ENCODE data around the gene TRMT13.
A peak's percentile ranks its signal among the peaks of the same experiment; 100 is the strongest.

Gene TRMT13

GRCh38 chr1:100132566-100133477 is at the start of gene TRMT13, which contains the start of gene SASS6:
TSS of gene TRMT13 (plus strand) at chr1:100133163. CDS start at chr1:100133169, 6 bp downstream.
TSS of gene SASS6 (minus strand) at chr1:100132930. CDS start at chr1:100132814, 116 bp downstream.
- peak within 1 kb of the TSS; percentile 84 for H3K4me3 ChIP-seq (ENCODE audit: low read depth, low read length)
- in situ Hi-C loops (cut with HindIII; ENCODE audit: low sequenced_read_pairs), result no loop called here
- no peak for TF ChIP-seq CTCF (IDR thresholded peaks at IDR 0.05; ENCODE audit: low read depth, low read length)
- peak; percentile 99 for DNase-seq (ENCODE audit: low read depth, low spot score)

- TF ChIP-seq CTCF (IDR thresholded peaks at IDR 0.05; ENCODE audit: low read depth, low read length), result no peak
- DNase-seq (ENCODE audit: low read depth, low spot score), result no peak
- in situ Hi-C loops (cut with HindIII; ENCODE audit: low sequenced_read_pairs), result no loop called here
- H3K4me3 ChIP-seq (ENCODE audit: low read depth, low read length), result no peak overlapping the region
Measured at GRCh38 chr1:100087396-100087795, 45.6 kb upstream of the TRMT13 start.

GRCh38 chr1:100089082-100089481 is 43.9 kb upstream of the TRMT13 start:
- H3K4me3 ChIP-seq (ENCODE audit: low read depth, low read length), result no peak overlapping the region
- no peak for DNase-seq (ENCODE audit: low read depth, low spot score)
- no peak for TF ChIP-seq CTCF (IDR thresholded peaks at IDR 0.05; ENCODE audit: low read depth, low read length)
- in situ Hi-C loops (cut with HindIII; ENCODE audit: low sequenced_read_pairs), result no loop called here

- no peak for DNase-seq (ENCODE audit: low read depth, low spot score)
- in situ Hi-C loops (cut with HindIII; ENCODE audit: low sequenced_read_pairs), result no loop called here
- TF ChIP-seq CTCF (IDR thresholded peaks at IDR 0.05; ENCODE audit: low read depth, low read length), result no peak
- H3K4me3 ChIP-seq (ENCODE audit: low read depth, low read length), result no peak overlapping the region
Measured at GRCh38 chr1:100090471-100090870, 42.5 kb upstream of the TRMT13 start.

GRCh38 chr1:100100202-100100601 is 32.8 kb upstream of the TRMT13 start:
- no peak for DNase-seq (ENCODE audit: low read depth, low spot score)
- H3K4me3 ChIP-seq (ENCODE audit: low read depth, low read length), result no peak overlapping the region
- in situ Hi-C loops (cut with HindIII; ENCODE audit: low sequenced_read_pairs), result no loop called here
- no peak for TF ChIP-seq CTCF (IDR thresholded peaks at IDR 0.05; ENCODE audit: low read depth, low read length)

- H3K4me3 ChIP-seq (ENCODE audit: low read depth, low read length), result no peak overlapping the region
- in situ Hi-C loops (cut with HindIII; ENCODE audit: low sequenced_read_pairs), result no loop called here
- TF ChIP-seq CTCF (IDR thresholded peaks at IDR 0.05; ENCODE audit: low read depth, low read length), result no peak
- DNase-seq (ENCODE audit: low read depth, low spot score), result no peak
Measured at GRCh38 chr1:100101564-100101963, 31.4 kb upstream of the TRMT13 start.
